ENCODE results near the gene HTT.

Gene HTT

GRCh38 chr4:3254302-3255131 is 180.0 kb downstream of the HTT start:
- DNase-seq = no peak

- DNase-seq = no peak
These were observed 181.2 kb downstream of the HTT start for GRCh38 chr4:3255611-3256186.

- no peak for DNase-seq
These were observed 182.0 kb downstream of the HTT start for GRCh38 chr4:3256230-3257102.

GRCh38 chr4:3257103-3257555 is 182.6 kb downstream of the HTT start:
- DNase-seq = no peak

- peak; percentile 36 for DNase-seq
These were observed 183.3 kb downstream of the HTT start for GRCh38 chr4:3257556-3258482.

GRCh38 chr4:3261411-3262207 is 187.1 kb downstream of the HTT start:
- no peak for DNase-seq

- no peak for DNase-seq
These were observed 187.9 kb downstream of the HTT start for GRCh38 chr4:3262208-3263052.

- DNase-seq = no peak
These were observed 188.8 kb downstream of the HTT start for GRCh38 chr4:3263053-3263875.

GRCh38 chr4:3263876-3264193 is 189.4 kb downstream of the HTT start:
- DNase-seq = no peak

- no peak for DNase-seq
These were observed 191.6 kb downstream of the HTT start for GRCh38 chr4:3266076-3266475.

- no peak for DNase-seq
These were observed 193.3 kb downstream of the HTT start for GRCh38 chr4:3267576-3268394.

- no peak for DNase-seq
These were observed 194.1 kb downstream of the HTT start for GRCh38 chr4:3268395-3269104.

GRCh38 chr4:3269105-3269927 is 194.8 kb downstream of the HTT start:
- no peak for DNase-seq

GRCh38 chr4:3269991-3270611 is 195.6 kb downstream of the HTT start:
- DNase-seq = no peak

- DNase-seq = no peak
These were observed 196.7 kb downstream of the HTT start for GRCh38 chr4:3271131-3271530.

- DNase-seq = no peak
These were observed 202.5 kb downstream of the HTT start for GRCh38 chr4:3276986-3277385.

- no peak for DNase-seq
These were observed 206.0 kb downstream of the HTT start for GRCh38 chr4:3280466-3280865.

Data from EL (cell line).